ENCODE data around the gene GBX2.
A peak's percentile ranks its signal among the peaks of the same experiment; 100 is the strongest.

Gene GBX2

GRCh38 chr2:236168110-236169080 lies at the start of gene GBX2:
TSS of gene GBX2 (minus strand) at chr2:236168386. CDS start at chr2:236167971, 415 bp downstream.
- TF ChIP-seq L3MBTL2 (conservative IDR thresholded peaks at IDR 0.05) (peak; percentile 92), HDGF (IDR thresholded peaks at IDR 0.05; ENCODE audit: borderline replicate concordance) (no peak)
- CTCF ChIA-PET: no interaction called here
- peak; percentile 90 for DNase-seq (ENCODE audit: extremely low spot score)
- POLR2A ChIA-PET: interaction anchor here (1.1 kb wide), 1 partner anchor 9 kb away, joined by 5 read pairs; no protein-coding TSS in a partner anchor

GRCh38 chr2:236217926-236218325 lies 49.7 kb upstream of the GBX2 start:
- ChIA-PET CTCF (no interaction called here), POLR2A (no interaction called here)
- TF ChIP-seq BHLHE40 (IDR thresholded peaks at IDR 0.05; ENCODE audit: borderline replicate concordance) (no peak), ARNT (IDR thresholded peaks at IDR 0.05) (no peak), HDGF (IDR thresholded peaks at IDR 0.05; ENCODE audit: borderline replicate concordance) (no peak)
- no peak for DNase-seq (ENCODE audit: extremely low spot score)

- no peak for DNase-seq (ENCODE audit: extremely low spot score)
- TF ChIP-seq FOXM1 (IDR thresholded peaks at IDR 0.05; ENCODE audit: borderline replicate concordance) (no peak), ARNT (IDR thresholded peaks at IDR 0.05) (no peak), FOXA1 (IDR thresholded peaks at IDR 0.05) (no peak), BHLHE40 (IDR thresholded peaks at IDR 0.05; ENCODE audit: borderline replicate concordance) (no peak), FOXK2 (IDR thresholded peaks at IDR 0.05) (no peak), NFRKB (IDR thresholded peaks at IDR 0.05) (no peak), HDGF (IDR thresholded peaks at IDR 0.05; ENCODE audit: borderline replicate concordance) (no peak), SUZ12 (IDR thresholded peaks at IDR 0.05) (no peak), ZNF384 (IDR thresholded peaks at IDR 0.05) (no peak), SP1 (IDR thresholded peaks at IDR 0.05) (no peak), LEF1 (IDR thresholded peaks at IDR 0.05; ENCODE audit: borderline replicate concordance) (no peak), CTBP1 (IDR thresholded peaks at IDR 0.05; ENCODE audit: borderline replicate concordance) (no peak), TARDBP (IDR thresholded peaks at IDR 0.05) (no peak), L3MBTL2 (conservative IDR thresholded peaks at IDR 0.05) (no peak), ELF4 (IDR thresholded peaks at IDR 0.05) (no peak)
- TF ChIP-seq, protein P1, sequence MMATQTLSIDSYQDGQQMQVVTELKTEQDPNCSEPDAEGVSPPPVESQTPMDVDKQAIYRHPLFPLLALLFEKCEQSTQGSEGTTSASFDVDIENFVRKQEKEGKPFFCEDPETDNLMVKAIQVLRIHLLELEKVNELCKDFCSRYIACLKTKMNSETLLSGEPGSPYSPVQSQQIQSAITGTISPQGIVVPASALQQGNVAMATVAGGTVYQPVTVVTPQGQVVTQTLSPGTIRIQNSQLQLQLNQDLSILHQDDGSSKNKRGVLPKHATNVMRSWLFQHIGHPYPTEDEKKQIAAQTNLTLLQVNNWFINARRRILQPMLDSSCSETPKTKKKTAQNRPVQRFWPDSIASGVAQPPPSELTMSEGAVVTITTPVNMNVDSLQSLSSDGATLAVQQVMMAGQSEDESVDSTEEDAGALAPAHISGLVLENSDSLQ (IDR thresholded peaks at IDR 0.05): no peak
- POLR2A ChIA-PET: no interaction called here
- CTCF ChIA-PET: no interaction called here
Measured at GRCh38 chr2:236216711-236217110, 48.5 kb upstream of the GBX2 start.

DNA sequence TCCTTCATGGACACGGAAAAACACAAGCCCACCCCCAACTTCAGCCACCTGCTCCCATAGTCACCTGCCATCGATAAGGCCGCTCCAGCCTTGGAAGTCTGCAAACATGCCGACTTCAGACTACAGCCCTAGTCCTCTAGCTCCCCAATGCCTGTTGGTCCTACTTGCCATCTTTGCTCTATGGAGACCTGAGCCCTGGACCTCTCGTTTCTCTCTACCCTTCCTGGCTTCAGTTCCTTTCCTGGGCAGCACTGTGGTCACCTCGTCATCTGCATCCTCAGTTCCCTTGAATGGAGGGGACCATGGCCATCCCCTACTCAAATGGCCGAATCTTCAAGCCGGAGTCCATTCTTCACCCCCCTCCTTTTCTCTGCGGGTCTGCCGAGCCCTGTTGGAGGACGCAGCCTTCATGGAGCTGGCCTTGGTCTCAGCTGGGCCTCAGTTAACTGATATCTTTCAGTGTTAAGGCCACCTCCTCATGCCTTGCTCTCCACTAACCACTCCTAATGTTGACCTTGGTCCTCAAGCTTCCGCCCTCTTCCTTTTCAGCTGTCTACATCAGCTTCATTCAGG lies 47.7 kb upstream of the GBX2 start:
- TF ChIP-seq SUZ12 (IDR thresholded peaks at IDR 0.05) (no peak), ARNT (IDR thresholded peaks at IDR 0.05) (no peak), TARDBP (IDR thresholded peaks at IDR 0.05) (no peak), CTBP1 (IDR thresholded peaks at IDR 0.05; ENCODE audit: borderline replicate concordance) (no peak), SP1 (IDR thresholded peaks at IDR 0.05) (no peak), NFRKB (IDR thresholded peaks at IDR 0.05) (no peak), BHLHE40 (IDR thresholded peaks at IDR 0.05; ENCODE audit: borderline replicate concordance) (no peak), HDGF (IDR thresholded peaks at IDR 0.05; ENCODE audit: borderline replicate concordance) (no peak), LEF1 (IDR thresholded peaks at IDR 0.05; ENCODE audit: borderline replicate concordance) (no peak), FOXM1 (IDR thresholded peaks at IDR 0.05; ENCODE audit: borderline replicate concordance) (no peak), FOXA1 (IDR thresholded peaks at IDR 0.05) (no peak), L3MBTL2 (conservative IDR thresholded peaks at IDR 0.05) (no peak)
- TF ChIP-seq, protein P1 (IDR thresholded peaks at IDR 0.05): no peak
- no peak for DNase-seq (ENCODE audit: extremely low spot score)
- ChIA-PET POLR2A (no interaction called here), CTCF (no interaction called here)

GRCh38 chr2:236215196-236215595 lies 47.0 kb upstream of the GBX2 start:
- POLR2A ChIA-PET: no interaction called here
- TF ChIP-seq FOXM1 (IDR thresholded peaks at IDR 0.05; ENCODE audit: borderline replicate concordance) (no peak), BHLHE40 (IDR thresholded peaks at IDR 0.05; ENCODE audit: borderline replicate concordance) (no peak), SP1 (IDR thresholded peaks at IDR 0.05) (no peak), LEF1 (IDR thresholded peaks at IDR 0.05; ENCODE audit: borderline replicate concordance) (no peak)
- CTCF ChIA-PET: interaction anchor here (0.7 kb wide), 1 partner anchor 382 kb away, joined by 4 read pairs; no protein-coding TSS in a partner anchor
- no peak for DNase-seq (ENCODE audit: extremely low spot score)

- ChIA-PET CTCF (interaction anchor here (0.7 kb wide), 1 partner anchor 382 kb away, joined by 4 read pairs; no protein-coding TSS in a partner anchor), POLR2A (no interaction called here)
- DNase-seq (ENCODE audit: extremely low spot score): no peak
- TF ChIP-seq ARNT (IDR thresholded peaks at IDR 0.05) (no peak), SP1 (IDR thresholded peaks at IDR 0.05) (no peak), BHLHE40 (IDR thresholded peaks at IDR 0.05; ENCODE audit: borderline replicate concordance) (no peak), ELF4 (IDR thresholded peaks at IDR 0.05) (no peak), FOXM1 (IDR thresholded peaks at IDR 0.05; ENCODE audit: borderline replicate concordance) (no peak)
Measured at GRCh38 chr2:236214376-236214995, 46.3 kb upstream of the GBX2 start.

Data from HEK293T (cell line).